ENCODE measurements around the gene SLC52A3.

The SLC52A3 gene

GRCh38 chr20:752291-752690, 16.0 kb downstream of the SLC52A3 start:
- DNase-seq (ENCODE audit: extremely low spot score), result no peak
- TF ChIP-seq BHLHE40 (IDR thresholded peaks at IDR 0.05; ENCODE audit: borderline replicate concordance) (no peak), LEF1 (IDR thresholded peaks at IDR 0.05; ENCODE audit: borderline replicate concordance) (no peak)
- CTCF ChIA-PET, result no interaction called here
- POLR2A ChIA-PET, result no interaction called here

- DNase-seq (ENCODE audit: extremely low spot score), result no peak
- ChIA-PET CTCF (no interaction called here), POLR2A (no interaction called here)
- TF ChIP-seq TARDBP (IDR thresholded peaks at IDR 0.05) (no peak), L3MBTL2 (conservative IDR thresholded peaks at IDR 0.05) (no peak), SP1 (IDR thresholded peaks at IDR 0.05) (no peak), FOXM1 (IDR thresholded peaks at IDR 0.05; ENCODE audit: borderline replicate concordance) (no peak), ELF4 (IDR thresholded peaks at IDR 0.05) (no peak), ARNT (IDR thresholded peaks at IDR 0.05) (no peak), ZNF384 (IDR thresholded peaks at IDR 0.05) (no peak), LEF1 (IDR thresholded peaks at IDR 0.05; ENCODE audit: borderline replicate concordance) (no peak), HDGF (IDR thresholded peaks at IDR 0.05; ENCODE audit: borderline replicate concordance) (no peak), BHLHE40 (IDR thresholded peaks at IDR 0.05; ENCODE audit: borderline replicate concordance) (no peak), SUZ12 (IDR thresholded peaks at IDR 0.05) (no peak), PKNOX1 (IDR thresholded peaks at IDR 0.05) (no peak), CTBP1 (IDR thresholded peaks at IDR 0.05; ENCODE audit: borderline replicate concordance) (no peak), FOXK2 (IDR thresholded peaks at IDR 0.05) (no peak), NFRKB (IDR thresholded peaks at IDR 0.05) (no peak), FOXA1 (IDR thresholded peaks at IDR 0.05) (no peak)
Observed at GRCh38 chr20:751761-752160, 16.5 kb downstream of the SLC52A3 start.

- DNase-seq (ENCODE audit: extremely low spot score), result no peak
- CTCF ChIA-PET, result interaction anchor here (0.6 kb wide), 1 partner anchor 10 kb away, joined by 3 read pairs; no protein-coding TSS in a partner anchor
- POLR2A ChIA-PET, result no interaction called here
- TF ChIP-seq HDGF (IDR thresholded peaks at IDR 0.05; ENCODE audit: borderline replicate concordance), result no peak
- TF ChIP-seq SUZ12 (IDR thresholded peaks at IDR 0.05), result no peak
- no peak for TF ChIP-seq PKNOX1 (IDR thresholded peaks at IDR 0.05)
- no peak for TF ChIP-seq ZNF384 (IDR thresholded peaks at IDR 0.05)
- TF ChIP-seq ARNT (IDR thresholded peaks at IDR 0.05), result no peak
- no peak for TF ChIP-seq SP1 (IDR thresholded peaks at IDR 0.05)
Observed at GRCh38 chr20:750801-751200, 17.5 kb downstream of the SLC52A3 start.

GRCh38 chr20:745683-746301, 22.5 kb downstream of the SLC52A3 start:
- ChIA-PET POLR2A (interaction anchor here (0.6 kb wide), 1 partner anchor 603 kb away, joined by 3 read pairs; no protein-coding TSS in a partner anchor), CTCF (no interaction called here)
- DNase-seq (ENCODE audit: extremely low spot score), result no peak
- TF ChIP-seq FOXA1 (IDR thresholded peaks at IDR 0.05) (no peak), FOXK2 (IDR thresholded peaks at IDR 0.05) (no peak), HDGF (IDR thresholded peaks at IDR 0.05; ENCODE audit: borderline replicate concordance) (no peak), ARNT (IDR thresholded peaks at IDR 0.05) (no peak), NFRKB (IDR thresholded peaks at IDR 0.05) (no peak), BHLHE40 (IDR thresholded peaks at IDR 0.05; ENCODE audit: borderline replicate concordance) (no peak), SP1 (IDR thresholded peaks at IDR 0.05) (no peak), ELF4 (IDR thresholded peaks at IDR 0.05) (no peak), TARDBP (IDR thresholded peaks at IDR 0.05) (no peak), LEF1 (IDR thresholded peaks at IDR 0.05; ENCODE audit: borderline replicate concordance) (no peak), ZNF384 (IDR thresholded peaks at IDR 0.05) (no peak), SUZ12 (IDR thresholded peaks at IDR 0.05) (no peak)

- ChIA-PET CTCF (no interaction called here), POLR2A (no interaction called here)
- TF ChIP-seq TARDBP (IDR thresholded peaks at IDR 0.05), result no peak
- no peak for TF ChIP-seq LEF1 (IDR thresholded peaks at IDR 0.05; ENCODE audit: borderline replicate concordance)
- no peak for DNase-seq (ENCODE audit: extremely low spot score)
Observed at GRCh38 chr20:742156-742555, 26.1 kb downstream of the SLC52A3 start.

- TF ChIP-seq HDGF (IDR thresholded peaks at IDR 0.05; ENCODE audit: borderline replicate concordance) (no peak), CTBP1 (IDR thresholded peaks at IDR 0.05; ENCODE audit: borderline replicate concordance) (no peak), L3MBTL2 (conservative IDR thresholded peaks at IDR 0.05) (no peak), LEF1 (IDR thresholded peaks at IDR 0.05; ENCODE audit: borderline replicate concordance) (no peak), BHLHE40 (IDR thresholded peaks at IDR 0.05; ENCODE audit: borderline replicate concordance) (no peak), FOXK2 (IDR thresholded peaks at IDR 0.05) (no peak), ZNF384 (IDR thresholded peaks at IDR 0.05) (no peak), TARDBP (IDR thresholded peaks at IDR 0.05) (no peak), FOXM1 (IDR thresholded peaks at IDR 0.05; ENCODE audit: borderline replicate concordance) (no peak), ARNT (IDR thresholded peaks at IDR 0.05) (no peak), PKNOX1 (IDR thresholded peaks at IDR 0.05) (no peak), ELF4 (IDR thresholded peaks at IDR 0.05) (no peak)
- no peak for DNase-seq (ENCODE audit: extremely low spot score)
- ChIA-PET CTCF (no interaction called here), POLR2A (no interaction called here)
Observed at GRCh38 chr20:741620-742019, 26.7 kb downstream of the SLC52A3 start.

GRCh38 chr20:740162-740561, 28.1 kb downstream of the SLC52A3 start:
- POLR2A ChIA-PET, result interaction anchor here (0.6 kb wide), 1 partner anchor 214 kb away, joined by 3 read pairs; no protein-coding TSS in a partner anchor
- DNase-seq (ENCODE audit: extremely low spot score), result no peak
- no peak for TF ChIP-seq SP1 (IDR thresholded peaks at IDR 0.05)
- no peak for TF ChIP-seq ARNT (IDR thresholded peaks at IDR 0.05)
- no peak for TF ChIP-seq ZNF384 (IDR thresholded peaks at IDR 0.05)
- no peak for TF ChIP-seq BHLHE40 (IDR thresholded peaks at IDR 0.05; ENCODE audit: borderline replicate concordance)
- TF ChIP-seq FOXM1 (IDR thresholded peaks at IDR 0.05; ENCODE audit: borderline replicate concordance), result no peak
- no peak for TF ChIP-seq LEF1 (IDR thresholded peaks at IDR 0.05; ENCODE audit: borderline replicate concordance)
- no peak for TF ChIP-seq FOXK2 (IDR thresholded peaks at IDR 0.05)
- no peak for TF ChIP-seq HDGF (IDR thresholded peaks at IDR 0.05; ENCODE audit: borderline replicate concordance)
- TF ChIP-seq SUZ12 (IDR thresholded peaks at IDR 0.05), result no peak
- no peak for TF ChIP-seq ELF4 (IDR thresholded peaks at IDR 0.05)
- TF ChIP-seq CTBP1 (IDR thresholded peaks at IDR 0.05; ENCODE audit: borderline replicate concordance), result no peak
- CTCF ChIA-PET, result interaction anchor here (0.9 to 1.8 kb wide), 3 partner anchors 73 to 179 kb away, joined by 4 to 6 read pairs (median 4); no protein-coding TSS in a partner anchor
